Loucy (cell line): ENCODE results near the gene NBDY.
A peak's percentile ranks its signal among the peaks of the same experiment; 100 is the strongest.

Experiments used
- EZH2phosphoT487 ChIP-seq: fragments of 200-600 bp; IDR thresholded peaks from 2 replicates; pipeline ENCODE4 v1.6.1; 2018; ENCODE audit warnings: antibody characterized with exemption, mild to moderate bottlenecking, moderate library complexity, borderline replicate concordance
- TF ChIP-seq, protein P1 (sequence below): fragments of 200-600 bp; sonication (generic); conservative IDR thresholded peaks from 2 replicates; pipeline ENCODE4 v1.5.1; 2014; ENCODE audit warnings: mild to moderate bottlenecking, antibody characterized with exemption, low read length

DNA sequence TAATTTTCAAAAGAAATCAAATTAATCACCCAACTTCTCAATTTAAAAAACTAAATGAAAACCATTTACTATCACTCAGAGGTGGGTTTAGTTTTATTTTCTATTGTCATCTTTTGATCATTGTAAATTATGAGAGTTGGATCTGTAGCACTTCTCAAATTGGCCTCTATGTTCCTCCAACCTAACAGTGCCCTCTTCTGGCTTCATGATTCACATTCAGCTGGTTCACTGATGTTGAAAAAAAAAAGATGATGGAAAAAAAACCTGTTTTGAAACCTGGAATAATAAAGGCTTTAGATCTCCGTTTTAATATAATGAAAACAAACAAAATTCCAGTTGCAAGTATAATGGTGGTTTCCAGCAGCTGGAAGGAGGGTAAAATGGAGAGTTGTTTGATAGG is 2.4 kb upstream of the NBDY start:
- TF ChIP-seq, protein P1, sequence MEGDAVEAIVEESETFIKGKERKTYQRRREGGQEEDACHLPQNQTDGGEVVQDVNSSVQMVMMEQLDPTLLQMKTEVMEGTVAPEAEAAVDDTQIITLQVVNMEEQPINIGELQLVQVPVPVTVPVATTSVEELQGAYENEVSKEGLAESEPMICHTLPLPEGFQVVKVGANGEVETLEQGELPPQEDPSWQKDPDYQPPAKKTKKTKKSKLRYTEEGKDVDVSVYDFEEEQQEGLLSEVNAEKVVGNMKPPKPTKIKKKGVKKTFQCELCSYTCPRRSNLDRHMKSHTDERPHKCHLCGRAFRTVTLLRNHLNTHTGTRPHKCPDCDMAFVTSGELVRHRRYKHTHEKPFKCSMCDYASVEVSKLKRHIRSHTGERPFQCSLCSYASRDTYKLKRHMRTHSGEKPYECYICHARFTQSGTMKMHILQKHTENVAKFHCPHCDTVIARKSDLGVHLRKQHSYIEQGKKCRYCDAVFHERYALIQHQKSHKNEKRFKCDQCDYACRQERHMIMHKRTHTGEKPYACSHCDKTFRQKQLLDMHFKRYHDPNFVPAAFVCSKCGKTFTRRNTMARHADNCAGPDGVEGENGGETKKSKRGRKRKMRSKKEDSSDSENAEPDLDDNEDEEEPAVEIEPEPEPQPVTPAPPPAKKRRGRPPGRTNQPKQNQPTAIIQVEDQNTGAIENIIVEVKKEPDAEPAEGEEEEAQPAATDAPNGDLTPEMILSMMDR, result peak; percentile 59
- no peak for TF ChIP-seq EZH2phosphoT487
